HEK293 (cell line): ENCODE measurements around the gene NEURL2.
A peak's percentile ranks its signal among the peaks of the same experiment; 100 is the strongest.

Experiments
- AEBP2 ChIP-seq: fragments of 450-650 bp; formaldehyde crosslinking; IDR thresholded peaks from 2 replicates; pipeline ENCODE4 v1.5.1; 2016; ENCODE audit warnings: missing biosample characterization, missing genetic modification characterization, borderline replicate concordance
- BCL11A ChIP-seq: fragments of 450-650 bp; formaldehyde crosslinking; IDR thresholded peaks from 2 replicates; pipeline ENCODE4 v1.5.1; 2016; ENCODE audit warnings: low read depth, missing biosample characterization, missing genetic modification characterization
- EGR2 ChIP-seq: fragments of 450-650 bp; formaldehyde crosslinking; IDR thresholded peaks from 2 replicates; pipeline ENCODE4 v1.5.1; 2016; ENCODE audit warnings: low read depth, missing biosample characterization, missing genetic modification characterization
- FEZF1 ChIP-seq: fragments of 450-650 bp; formaldehyde crosslinking; IDR thresholded peaks from 2 replicates; pipeline ENCODE4 v1.5.1; 2016; ENCODE audit warnings: missing biosample characterization, missing genetic modification characterization
- GLI4 ChIP-seq: fragments of 450-650 bp; formaldehyde crosslinking; IDR thresholded peaks from 2 replicates; pipeline ENCODE4 v1.5.1; 2016; ENCODE audit warnings: missing biosample characterization, missing genetic modification characterization
- GLIS1 ChIP-seq: fragments of 450-650 bp; formaldehyde crosslinking; IDR thresholded peaks from 2 replicates; pipeline ENCODE4 v1.5.1; 2016; ENCODE audit warnings: missing biosample characterization, missing genetic modification characterization
- GLIS2 ChIP-seq: fragments of 450-650 bp; formaldehyde crosslinking; IDR thresholded peaks from 2 replicates; pipeline ENCODE4 v1.5.1; 2016; ENCODE audit warnings: missing biosample characterization, missing genetic modification characterization
- HOXA7 ChIP-seq: sonication (generic); formaldehyde crosslinking; IDR thresholded peaks from 2 replicates; pipeline ENCODE4 v1.8.1; 2022; ENCODE audit warnings: missing genetic modification reagents, borderline replicate concordance
- INSM2 ChIP-seq: fragments of 450-650 bp; formaldehyde crosslinking; IDR thresholded peaks from 2 replicates; pipeline ENCODE4 v1.5.1; 2016; ENCODE audit warnings: missing biosample characterization, missing genetic modification characterization
- KLF17 ChIP-seq: fragments of 450-650 bp; formaldehyde crosslinking; IDR thresholded peaks from 2 replicates; pipeline ENCODE4 v1.5.1; 2016; ENCODE audit warnings: missing biosample characterization, missing genetic modification characterization
- KLF7 ChIP-seq: fragments of 450-650 bp; formaldehyde crosslinking; IDR thresholded peaks from 2 replicates; pipeline ENCODE4 v1.5.1; 2016; ENCODE audit warnings: missing biosample characterization, missing genetic modification characterization, borderline replicate concordance
- KLF9 ChIP-seq: fragments of 450-650 bp; formaldehyde crosslinking; IDR thresholded peaks from 2 replicates; pipeline ENCODE4 v1.5.1; 2016; ENCODE audit warnings: missing biosample characterization, missing genetic modification characterization, low read depth
- MEIS1 ChIP-seq: sonication (generic); formaldehyde crosslinking; IDR thresholded peaks from 2 replicates; pipeline ENCODE4 v1.8.1; 2022; ENCODE audit warnings: missing genetic modification reagents, mild to moderate bottlenecking, borderline replicate concordance
- OVOL3 ChIP-seq: fragments of 450-650 bp; formaldehyde crosslinking; IDR thresholded peaks from 2 replicates; pipeline ENCODE4 v1.5.1; 2016; ENCODE audit warnings: missing biosample characterization, missing genetic modification characterization
- REPIN1 ChIP-seq: fragments of 450-650 bp; formaldehyde crosslinking; IDR thresholded peaks from 2 replicates; pipeline ENCODE4 v1.5.1; 2017; ENCODE audit warnings: missing biosample characterization, missing genetic modification characterization, low read depth
- SP2 ChIP-seq: fragments of 450-650 bp; formaldehyde crosslinking; IDR thresholded peaks from 2 replicates; pipeline ENCODE4 v1.5.1; 2016; ENCODE audit warnings: missing biosample characterization, missing genetic modification characterization
- YY1 ChIP-seq: fragments of 450-650 bp; formaldehyde crosslinking; IDR thresholded peaks from 2 replicates; pipeline ENCODE4 v1.5.1; 2018; ENCODE audit warnings: missing biosample characterization, missing genetic modification characterization
- ZBTB20 ChIP-seq: fragments of 450-650 bp; formaldehyde crosslinking; IDR thresholded peaks from 2 replicates; pipeline ENCODE4 v1.5.1; 2016; ENCODE audit warnings: missing biosample characterization, missing genetic modification characterization
- ZBTB48 ChIP-seq: fragments of 450-650 bp; formaldehyde crosslinking; IDR thresholded peaks from 2 replicates; pipeline ENCODE4 v1.5.1; 2016; ENCODE audit warnings: missing biosample characterization, missing genetic modification characterization
- ZEB2 ChIP-seq: fragments of 450-650 bp; formaldehyde crosslinking; IDR thresholded peaks from 2 replicates; pipeline ENCODE4 v1.5.1; 2016; ENCODE audit warnings: missing biosample characterization, missing genetic modification characterization
- ZFP69B ChIP-seq: fragments of 450-650 bp; formaldehyde crosslinking; IDR thresholded peaks from 2 replicates; pipeline ENCODE4 v1.5.1; 2016; ENCODE audit warnings: missing biosample characterization, missing genetic modification characterization
- ZNF121 ChIP-seq: fragments of 450-650 bp; formaldehyde crosslinking; IDR thresholded peaks from 2 replicates; pipeline ENCODE4 v1.5.1; 2016; ENCODE audit warnings: missing biosample characterization, missing genetic modification characterization
- ZNF146 ChIP-seq: fragments of 450-650 bp; formaldehyde crosslinking; IDR thresholded peaks from 2 replicates; pipeline ENCODE4 v1.5.1; 2016; ENCODE audit warnings: missing biosample characterization, missing genetic modification characterization
- ZNF175 ChIP-seq: fragments of 450-650 bp; formaldehyde crosslinking; IDR thresholded peaks from 2 replicates; pipeline ENCODE4 v1.5.1; 2016; ENCODE audit warnings: missing biosample characterization, missing genetic modification characterization
- ZNF2 ChIP-seq: fragments of 450-650 bp; formaldehyde crosslinking; IDR thresholded peaks from 2 replicates; pipeline ENCODE4 v1.5.1; 2016; ENCODE audit warnings: missing biosample characterization, missing genetic modification characterization
- ZNF23 ChIP-seq: fragments of 450-650 bp; formaldehyde crosslinking; IDR thresholded peaks from 2 replicates; pipeline ENCODE4 v1.5.1; 2016; ENCODE audit warnings: missing biosample characterization, missing genetic modification characterization, borderline replicate concordance
- ZNF239 ChIP-seq: fragments of 450-650 bp; formaldehyde crosslinking; IDR thresholded peaks from 2 replicates; pipeline ENCODE4 v1.5.1; 2016; ENCODE audit warnings: missing biosample characterization, missing genetic modification characterization
- ZNF37A ChIP-seq: fragments of 450-650 bp; IDR thresholded peaks from 2 replicates; pipeline ENCODE4 v1.5.1; 2018; ENCODE audit warnings: missing biosample characterization, missing genetic modification characterization
- ZNF548 ChIP-seq: fragments of 450-650 bp; formaldehyde crosslinking; IDR thresholded peaks from 2 replicates; pipeline ENCODE4 v1.5.1; 2016; ENCODE audit warnings: missing biosample characterization, missing genetic modification characterization
- ZNF596 ChIP-seq: fragments of 450-650 bp; IDR thresholded peaks from 2 replicates; pipeline ENCODE4 v1.5.0; 2018; ENCODE audit warnings: missing biosample characterization, mild to moderate bottlenecking, missing genetic modification characterization, moderate library complexity
- ZNF610 ChIP-seq: fragments of 450-650 bp; formaldehyde crosslinking; IDR thresholded peaks from 2 replicates; pipeline ENCODE4 v1.5.1; 2016; ENCODE audit warnings: missing biosample characterization, missing genetic modification characterization, borderline replicate concordance
- ZNF624 ChIP-seq: fragments of 450-650 bp; formaldehyde crosslinking; IDR thresholded peaks from 2 replicates; pipeline ENCODE4 v1.5.1; 2017; ENCODE audit warnings: missing biosample characterization, missing genetic modification characterization
- ZNF629 ChIP-seq: fragments of 450-650 bp; formaldehyde crosslinking; IDR thresholded peaks from 2 replicates; pipeline ENCODE4 v1.5.1; 2017; ENCODE audit warnings: missing biosample characterization, missing genetic modification characterization
- ZNF660 ChIP-seq: fragments of 450-650 bp; IDR thresholded peaks from 2 replicates; pipeline ENCODE4 v1.5.1; 2018; ENCODE audit warnings: missing biosample characterization, mild to moderate bottlenecking, missing genetic modification characterization
- ZNF701 ChIP-seq: fragments of 450-650 bp; formaldehyde crosslinking; IDR thresholded peaks from 2 replicates; pipeline ENCODE4 v1.5.1; 2016; ENCODE audit warnings: missing biosample characterization, missing genetic modification characterization
- ZNF76 ChIP-seq: fragments of 450-650 bp; formaldehyde crosslinking; IDR thresholded peaks from 2 replicates; pipeline ENCODE4; 2016; ENCODE audit warnings: low read depth, missing biosample characterization, missing genetic modification characterization, borderline replicate concordance
- ZSCAN4 ChIP-seq: fragments of 450-650 bp; formaldehyde crosslinking; IDR thresholded peaks from 2 replicates; pipeline ENCODE4 v1.5.1; 2017; ENCODE audit warnings: missing biosample characterization, missing genetic modification characterization

Gene NEURL2

GRCh38 chr20:45934586-45935415, 43.8 kb upstream of the NEURL2 start, which contains the start of gene PCIF1 (continued):
- TF ChIP-seq KLF17 (tag by site-specific recombination): peak; percentile 94; the same call in 1 of the 2 replicates
- TF ChIP-seq ZBTB48 (tag by site-specific recombination): peak; percentile 63; the same call in 1 of the 2 replicates
- TF ChIP-seq ZSCAN4: 0 out of 2 replicates have a peak, but pooled peaks have one; percentile 29
- TF ChIP-seq ZNF596 (tag by site-specific recombination): 0 out of 2 replicates have a peak, but pooled peaks have one; percentile 45
- peak; percentile 81 for TF ChIP-seq ZNF610
- 0 out of 2 replicates have a peak, but pooled peaks have one; percentile 38 for TF ChIP-seq REPIN1
- peak; percentile 92 for TF ChIP-seq ZFP69B (tag by site-specific recombination)
- peak; percentile 80 for TF ChIP-seq ZNF2
- no peak for TF ChIP-seq ZNF23 (tag by site-specific recombination)
- TF ChIP-seq BCL11A (tag by site-specific recombination): no peak
- peak; percentile 65; the same call in 1 of the 2 replicates for TF ChIP-seq GLI4
- no peak for TF ChIP-seq ZNF624 (tag by site-specific recombination)
- TF ChIP-seq ZNF701 (tag by site-specific recombination): no peak
- peak; percentile 91 for TF ChIP-seq KLF7
- TF ChIP-seq ZNF629 (tag by site-specific recombination): peak; percentile 81
- TF ChIP-seq ZEB2: peak; percentile 98
- TF ChIP-seq HOXA7 (CRISPR knock-in tag): no peak
- TF ChIP-seq GLIS2 (tag by site-specific recombination): peak; percentile 88
- 0 out of 2 replicates have a peak, but pooled peaks have one; percentile 23 for TF ChIP-seq ZNF239 (tag by site-specific recombination)
- TF ChIP-seq ZNF175: no peak
- peak; percentile 88 for TF ChIP-seq ZBTB20 (tag by site-specific recombination)
- TF ChIP-seq KLF9 (tag by site-specific recombination): peak; percentile 93
- peak; percentile 18; the same call in 1 of the 2 replicates for TF ChIP-seq ZNF37A (tag by site-specific recombination)
- peak; percentile 58 for TF ChIP-seq INSM2 (tag by site-specific recombination)
- TF ChIP-seq GLIS1 (tag by site-specific recombination): peak; percentile 53; the same call in 1 of the 2 replicates
- peak; percentile 82 for TF ChIP-seq SP2 (tag by site-specific recombination)
- TF ChIP-seq FEZF1 (tag by site-specific recombination): no peak
- TF ChIP-seq AEBP2: no peak
- peak; percentile 93 for TF ChIP-seq ZNF76 (tag by site-specific recombination)
- TF ChIP-seq ZNF548 (tag by site-specific recombination): no peak
- 0 out of 2 replicates have a peak, but pooled peaks have one; percentile 11 for TF ChIP-seq ZNF121 (tag by site-specific recombination)
- peak; percentile 79 for TF ChIP-seq EGR2
- TF ChIP-seq YY1 (tag by site-specific recombination): peak; percentile 100
- TF ChIP-seq ZNF146 (tag by site-specific recombination): peak; percentile 46; the same call in 1 of the 2 replicates
- no peak for TF ChIP-seq MEIS1 (CRISPR knock-in tag)
- TF ChIP-seq OVOL3 (tag by site-specific recombination): peak; percentile 80; the same call in 1 of the 2 replicates
- peak; percentile 78 for TF ChIP-seq ZNF660 (tag by site-specific recombination)
